Thymus (tissue), 11 donors: ENCODE measurements around the gene TWNK. TPM values are rescaled to one million over a fixed set of nuclear protein-coding genes. Genes with fewer than 3 reads are reported as not detected.
"Not testable (repeated sequence)": the region's sequence is repeated elsewhere in the genome, so short reads cannot be mapped to it uniquely, and the experiment has no call there.

Source experiments
- DNase-seq, 9 donors: peaks; one replicate each; pipeline ENCODE4 v3.0.0-alpha.2; 2013; ENCODE audit warnings: low spot score in 9 of 9, low read depth in 6 of 9, missing footprints in 1 of 9
- H3K27ac ChIP-seq, 2 donors: one replicate each; pipeline ENCODE4 v1.5.1; 2013; ENCODE audit warnings: control low read depth in 1 of 2, low read depth in 1 of 2, low read length in 1 of 2, mild to moderate bottlenecking in 1 of 2, moderate library complexity in 1 of 2
- H3K27me3 ChIP-seq, 2 donors: one replicate each; pipeline ENCODE4 v1.5.1; 2013; ENCODE audit warnings: low read length in 1 of 2; ENCODE audit not compliant: control insufficient read depth in 2 of 2, insufficient read depth in 1 of 2
- H3K36me3 ChIP-seq, 2 donors: one replicate each; pipeline ENCODE4 v1.5.1; 2013; ENCODE audit warnings: low read length in 1 of 2, mild to moderate bottlenecking in 1 of 2, moderate library complexity in 1 of 2; ENCODE audit not compliant: control insufficient read depth in 2 of 2, insufficient read depth in 2 of 2
- H3K4me1 ChIP-seq, 2 donors: one replicate each; pipeline ENCODE4 v1.5.1; 2013; ENCODE audit warnings: low read length in 2 of 2; ENCODE audit not compliant: control insufficient read depth in 2 of 2, insufficient read depth in 2 of 2
- H3K4me3 ChIP-seq, 2 donors: one replicate each; pipeline ENCODE4 v1.5.1; 2013; ENCODE audit warnings: low read length in 2 of 2, control low read depth in 1 of 2, mild to moderate bottlenecking in 1 of 2
- H3K9me3 ChIP-seq, 2 donors: one replicate each; pipeline ENCODE4 v1.5.1; 2013; ENCODE audit warnings: low read length in 1 of 2, mild to moderate bottlenecking in 1 of 2; ENCODE audit not compliant: control insufficient read depth in 2 of 2, insufficient read depth in 1 of 2
- WGBS: extraction: QIAGEN DNeasy Blood & Tissue Kit; methylation state at CpG from one replicate; pipeline ENCODE4 v1.1.7; 2013; 5-methylcytosine and 5-hydroxymethylcytosine counted together
- polyA plus RNA-seq: library from polyadenylated mRNA; stranded (reverse); fragments of 200-250 nt; gene quantifications from one replicate; pipeline ENCODE4 v1.2.3, GENCODE V29; 2013
- total RNA-seq: library from RNA; stranded (reverse); fragments of 120-200 nt; gene quantifications from one replicate; pipeline ENCODE4 v1.2.4, GENCODE V29; 2013
- donor health status: healthy.

Gene TWNK
- total and polyA plus RNA-seq, 2 donors, result 5.9 to 9.1 TPM

GRCh38 chr10:101030496-101031127, 43.3 kb downstream of the TWNK start:
- H3K27me3 ChIP-seq, result peaks cover 8 to 78% of the 10 kb centered on the region in 2 donors
- peaks cover 0 to 3% of the 10 kb centered on the region in 2 donors for H3K36me3 ChIP-seq
- H3K27ac ChIP-seq, result no peak overlapping the region
- 15% methylated on average over 25 of the region's 25 CpGs for WGBS
- peak overlapping the region; percentile 55 to 59 for H3K4me3 ChIP-seq
- peaks cover 0 to 4% of the 10 kb centered on the region in 2 donors for H3K9me3 ChIP-seq
- no peak for DNase-seq
- peaks cover 8 to 39% of the 10 kb centered on the region in 2 donors for H3K4me1 ChIP-seq

GRCh38 chr10:101031128-101031795, 43.9 kb downstream of the TWNK start, which contains the start of the genes PDZD7 and SFXN3:
Gene PDZD7, minus strand, starts transcription at chr10:101031129. Its CDS starts 910 bp downstream, at chr10:101030219.
Gene SFXN3, plus strand, starts transcription at chr10:101031234. Its CDS starts 3,461 bp downstream, at chr10:101034695.
- H3K9me3 ChIP-seq, result peaks cover 0 to 4% of the 10 kb centered on the region in 2 donors
- H3K27ac ChIP-seq, result peak within 1 kb of the TSS; percentile 66 to 87
- H3K27me3 ChIP-seq, result peaks cover 8 to 84% of the 10 kb centered on the region in 2 donors
- H3K4me3 ChIP-seq, result peak within 1 kb of the TSS; percentile 55 to 59
- H3K36me3 ChIP-seq, result peaks cover 0 to 4% of the 10 kb centered on the region in 2 donors
- peak; percentile 78 to 96 (median 90) for DNase-seq
- under 1% methylated on average over 38 of the region's 38 CpGs for WGBS
- peaks cover 8 to 39% of the 10 kb centered on the region in 2 donors for H3K4me1 ChIP-seq

- H3K4me1 ChIP-seq, result peaks cover 8 to 36% of the 10 kb centered on the region in 2 donors
- WGBS, result under 1% methylated on average over 47 of the region's 47 CpGs
- peak overlapping the region; percentile 75 to 87 for H3K27ac ChIP-seq
- H3K4me3 ChIP-seq, result peak overlapping the region; percentile 55 to 59
- H3K27me3 ChIP-seq, result peaks cover 8 to 83% of the 10 kb centered on the region in 2 donors
- H3K36me3 ChIP-seq, result peaks cover 0 to 11% of the 10 kb centered on the region in 2 donors
- H3K9me3 ChIP-seq, result peaks cover 0 to 4% of the 10 kb centered on the region in 2 donors
- DNase-seq, result peak in 6 of 9 donors; percentile 59 to 85 (median 71)
Measured at GRCh38 chr10:101031796-101032636, 44.7 kb downstream of the TWNK start.

GRCh38 chr10:101032637-101033224, 45.4 kb downstream of the TWNK start:
- 13% methylated on average over 6 of the region's 6 CpGs for WGBS
- Histone ChIP-seq H3K27me3 (peaks cover 8 to 79% of the 10 kb centered on the region in 2 donors), H3K9me3 (peaks cover 0 to 4% of the 10 kb centered on the region in 2 donors), H3K4me3 (peak overlapping the region; percentile 55 to 59), H3K36me3 (peaks cover 0 to 17% of the 10 kb centered on the region in 2 donors), H3K4me1 (peaks cover 8 to 36% of the 10 kb centered on the region in 2 donors), H3K27ac (peak overlapping the region; percentile 75 to 87)
- no peak for DNase-seq

- H3K4me3 ChIP-seq, result no peak overlapping the region
- H3K27me3 ChIP-seq, result peaks cover 8 to 74% of the 10 kb centered on the region in 2 donors
- H3K9me3 ChIP-seq, result peaks cover 0 to 4% of the 10 kb centered on the region in 2 donors
- peaks cover 8 to 36% of the 10 kb centered on the region in 2 donors for H3K4me1 ChIP-seq
- DNase-seq, result no peak
- peaks cover 0 to 17% of the 10 kb centered on the region in 2 donors for H3K36me3 ChIP-seq
- WGBS, result 79% methylated on average over 3 of the region's 3 CpGs
- no peak overlapping the region for H3K27ac ChIP-seq
Measured at GRCh38 chr10:101033276-101033675, 45.9 kb downstream of the TWNK start.

GRCh38 chr10:101034404-101034803, 47.1 kb downstream of the TWNK start:
- H3K4me1 ChIP-seq, result peaks cover 8 to 33% of the 10 kb centered on the region in 2 donors
- 97% methylated on average over 4 of the region's 4 CpGs for WGBS
- not testable (repeated sequence) for DNase-seq, H3K4me3 ChIP-seq, H3K27ac ChIP-seq, H3K9me3 ChIP-seq
- H3K36me3 ChIP-seq, result peaks cover 0 to 17% of the 10 kb centered on the region in 2 donors
- peaks cover 8 to 68% of the 10 kb centered on the region in 2 donors for H3K27me3 ChIP-seq

GRCh38 chr10:101035314-101035713, 48.0 kb downstream of the TWNK start:
- Histone ChIP-seq H3K9me3 (peaks cover 0 to under 1% of the 10 kb centered on the region in 2 donors), H3K36me3 (peaks cover 0 to 17% of the 10 kb centered on the region in 2 donors), H3K27me3 (peaks cover 2 to 62% of the 10 kb centered on the region in 2 donors), H3K4me3 (no peak overlapping the region), H3K4me1 (peaks cover 8 to 30% of the 10 kb centered on the region in 2 donors), H3K27ac (no peak overlapping the region)
- no peak for DNase-seq
- WGBS, result 99% methylated on average over 7 of the region's 7 CpGs

GRCh38 chr10:101035916-101036702, 48.8 kb downstream of the TWNK start:
- no peaks in the 10 kb centered on the region for H3K9me3 ChIP-seq
- no peak overlapping the region for H3K4me3 ChIP-seq
- peaks cover 0 to 17% of the 10 kb centered on the region in 2 donors for H3K36me3 ChIP-seq
- peaks cover 0 to 54% of the 10 kb centered on the region in 2 donors for H3K27me3 ChIP-seq
- 96% methylated on average over 10 of the region's 10 CpGs for WGBS
- DNase-seq, result no peak
- no peak overlapping the region for H3K27ac ChIP-seq
- peaks cover 5 to 22% of the 10 kb centered on the region in 2 donors for H3K4me1 ChIP-seq
